Panc1 (cell line): ENCODE measurements around the gene LILRB1.

ENCODE experiments used
- CTCF ChIP-seq: fragments of 450-650 bp; IDR thresholded peaks from 2 replicates; pipeline ENCODE4 v1.5.1; 2017; ENCODE audit warnings: mild to moderate bottlenecking
- POLR2AphosphoS5 ChIP-seq: IDR thresholded peaks from 2 replicates; pipeline ENCODE4 v1.6.1; 2012; ENCODE audit warnings: mild to moderate bottlenecking, low read depth, low read length, moderate library complexity

- TF ChIP-seq CTCF (no peak), POLR2AphosphoS5 (no peak)
These were observed 3.5 kb upstream of the LILRB1 start for GRCh38 chr19:54626757-54627156.
